Stimulated activated CD4-positive, alpha-beta T cell treated with anti-CD3 and anti-CD28 coated beads, Interleukin-12 subunit alpha, Interleukin-12 subunit beta, amount 100 ng/mL, for 4 hours (primary cell): ENCODE results near the gene IGSF23.
A peak's percentile ranks its signal among the peaks of the same experiment; 100 is the strongest.

Source experiments
- DNase-seq: peaks from one replicate; pipeline ENCODE4 v3.0.0-alpha.2; 2020

The IGSF23 gene

GRCh38 chr19:44613295-44614178 lies at the start of gene IGSF23:
Gene IGSF23, plus strand, starts transcription at chr19:44613563. Its CDS starts 83 bp downstream, at chr19:44613646.
- DNase-seq: no peak

GRCh38 chr19:44566984-44567383 lies 46.4 kb upstream of the IGSF23 start:
- no peak for DNase-seq

- no peak for DNase-seq
Measured at GRCh38 chr19:44567745-44568144, 45.6 kb upstream of the IGSF23 start.

- DNase-seq: no peak
Measured at GRCh38 chr19:44570603-44570983, 42.8 kb upstream of the IGSF23 start.

GRCh38 chr19:44570984-44571684 lies 42.2 kb upstream of the IGSF23 start:
- peak; percentile 12 for DNase-seq

GRCh38 chr19:44571830-44572580 lies 41.4 kb upstream of the IGSF23 start:
- DNase-seq: no peak

GRCh38 chr19:44572581-44572900 lies 40.8 kb upstream of the IGSF23 start:
- DNase-seq: no peak

GRCh38 chr19:44573183-44573582 lies 40.2 kb upstream of the IGSF23 start:
- no peak for DNase-seq

GRCh38 chr19:44573627-44574026 lies 39.7 kb upstream of the IGSF23 start:
- DNase-seq: no peak

GRCh38 chr19:44574186-44574950 lies 39.0 kb upstream of the IGSF23 start:
- no peak for DNase-seq

- DNase-seq: no peak
Measured at GRCh38 chr19:44575116-44575700, 38.2 kb upstream of the IGSF23 start.

- peak; percentile 8 for DNase-seq
Measured at GRCh38 chr19:44576843-44577565, 36.4 kb upstream of the IGSF23 start.

GRCh38 chr19:44577566-44577874 lies 35.8 kb upstream of the IGSF23 start:
- no peak for DNase-seq

- no peak for DNase-seq
Measured at GRCh38 chr19:44579663-44580365, 33.5 kb upstream of the IGSF23 start.

- no peak for DNase-seq
Measured at GRCh38 chr19:44580366-44580895, 32.9 kb upstream of the IGSF23 start.

GRCh38 chr19:44581288-44581687 lies 32.1 kb upstream of the IGSF23 start:
- DNase-seq: no peak

- DNase-seq: peak; percentile 6
Measured at GRCh38 chr19:44582581-44583265, 30.6 kb upstream of the IGSF23 start.

GRCh38 chr19:44585371-44586133 lies 27.8 kb upstream of the IGSF23 start:
- DNase-seq: no peak

- no peak for DNase-seq
Measured at GRCh38 chr19:44587963-44588770, 25.2 kb upstream of the IGSF23 start.
